D721Med (cell line): ENCODE measurements around the gene PXYLP1.

Source experiments
- DNase-seq: peaks from one replicate; pipeline ENCODE4 v3.0.0; 2011; ENCODE audit warnings: low spot score; ENCODE audit not compliant: insufficient read length
- FAIRE-seq: peaks from 2 replicates; lab custom pipeline; 2011; peaks lifted over from hg19 to GRCh38; lab: Jason Lieb, UNC
- CTCF ChIP-seq: IDR thresholded peaks from 2 replicates; pipeline ENCODE4 v1.5.1; 2012; ENCODE audit warnings: mild to moderate bottlenecking, control low read depth; ENCODE audit not compliant: insufficient read depth; ENCODE audit errors: missing control alignments

The PXYLP1 gene

DNA sequence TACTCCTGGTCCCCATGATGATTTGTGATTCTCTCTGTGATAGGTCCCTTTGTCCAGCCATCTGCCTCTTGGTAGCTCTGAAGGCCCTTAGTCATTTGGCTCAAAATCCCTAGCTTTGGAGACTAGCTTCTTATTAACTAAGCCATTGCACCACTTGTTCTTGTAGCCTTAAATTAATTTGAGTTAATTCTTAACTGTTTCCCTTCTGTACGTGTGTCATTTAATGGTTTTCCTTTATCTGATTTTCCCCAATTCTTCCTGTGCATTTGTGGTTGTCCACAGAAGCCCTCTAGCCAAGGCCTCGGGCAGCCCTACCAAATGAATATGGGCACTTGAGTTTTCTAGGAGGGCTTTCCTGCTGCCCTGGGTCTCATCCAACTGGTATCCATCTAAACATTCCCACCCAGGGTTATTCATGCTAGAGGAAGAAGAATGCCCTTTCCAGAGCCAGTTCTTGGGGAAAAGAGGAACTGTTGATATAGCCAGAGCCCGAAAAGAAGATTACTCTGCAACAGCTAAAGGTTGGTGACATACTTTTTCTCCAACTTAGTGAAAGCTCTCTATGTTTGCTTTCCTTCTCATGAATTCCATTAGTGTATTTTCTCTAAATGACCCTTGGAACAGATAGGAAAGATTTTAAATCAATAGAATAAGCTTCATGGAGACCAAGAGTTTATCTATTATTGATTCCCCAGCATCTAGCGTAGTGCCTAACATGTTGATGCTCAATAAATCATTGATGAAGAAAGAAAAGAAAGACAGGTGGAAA, 92.5 kb downstream of the PXYLP1 start:
- DNase-seq (no peak), FAIRE-seq (no peak)
- TF ChIP-seq CTCF, result no peak

DNA sequence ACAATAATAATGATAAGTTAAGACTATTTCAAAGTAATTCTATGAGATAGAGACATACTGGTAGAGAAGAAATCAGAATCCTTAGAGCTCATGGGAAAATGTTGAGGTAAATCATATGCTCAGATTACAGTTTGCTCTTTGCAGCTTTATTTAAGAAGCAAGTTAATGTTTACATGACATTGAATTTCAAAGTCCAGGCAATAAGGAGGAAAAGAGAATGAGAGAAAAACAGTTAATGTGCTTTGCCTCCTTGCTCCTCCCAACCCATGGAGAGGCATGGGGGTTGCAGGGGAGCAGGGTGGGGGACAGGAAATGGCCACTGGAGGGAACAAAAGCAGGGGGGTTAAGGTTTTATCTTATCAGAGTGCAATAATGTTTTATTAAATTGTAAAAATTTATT, 94.5 kb downstream of the PXYLP1 start:
- FAIRE-seq (no peak), DNase-seq (no peak)
- no peak for TF ChIP-seq CTCF

GRCh38 chr3:141326626-141327025, 95.0 kb downstream of the PXYLP1 start:
- FAIRE-seq (no peak), DNase-seq (no peak)
- no peak for TF ChIP-seq CTCF

GRCh38 chr3:141328286-141329166, 96.9 kb downstream of the PXYLP1 start:
- TF ChIP-seq CTCF, result no peak
- FAIRE-seq (no peak), DNase-seq (no peak)

- no peak for TF ChIP-seq CTCF
- FAIRE-seq (no peak), DNase-seq (no peak)
Observed at GRCh38 chr3:141330235-141330634, 98.6 kb downstream of the PXYLP1 start.

GRCh38 chr3:141330718-141331376, 99.2 kb downstream of the PXYLP1 start:
- no peak for TF ChIP-seq CTCF
- FAIRE-seq, result no peak
- DNase-seq, result no peak
